HEK293 (cell line): ENCODE data around the gene NEK9.

Source experiments
- CTCF ChIA-PET: fragments of 350-600 bp; formaldehyde crosslinking; extraction: SDS; loops from one replicate; lab custom pipeline; 2021; ENCODE audit warnings: antibody characterized with exemption; lab: Yijun Ruan, JAX
- POLR2A ChIA-PET: fragments of 300-600 bp; formaldehyde crosslinking; extraction: SDS; loops from one replicate; lab custom pipeline; 2020; ENCODE audit warnings: antibody characterized with exemption, inconsistent platforms; lab: Yijun Ruan, JAX
- H3K27ac ChIP-seq: fragments of 200-500 bp; sonication (Bioruptor generic); 2 replicates; pipeline ENCODE4 v1.5.1; 2014; ENCODE audit warnings: low read depth, low read length, control low read depth, inconsistent platforms; ENCODE audit errors: extremely low read depth
- H3K36me3 ChIP-seq, 2 experiments: fragments of 200-500 bp in 1 of 2; sonication (Bioruptor generic) in 1 of 2; 1 replicate in 1 of 2; 2 replicates in 1 of 2; pipeline ENCODE4 v1.5.1; 2014 to 2017; ENCODE audit warnings: inconsistent platforms in 2 of 2, low read length in 2 of 2; ENCODE audit not compliant: control insufficient read depth in 2 of 2, insufficient read depth in 1 of 2
- H3K4me1 ChIP-seq: fragments of 200-500 bp; sonication (Bioruptor generic); 2 replicates; pipeline ENCODE4 v1.5.1; 2014; ENCODE audit warnings: mild to moderate bottlenecking, low read length, inconsistent platforms; ENCODE audit not compliant: control insufficient read depth, insufficient read depth
- H3K4me3 ChIP-seq: 2 replicates; pipeline ENCODE4 v1.5.1; 2011; ENCODE audit warnings: low read depth, mild to moderate bottlenecking, control low read depth, low read length, moderate library complexity
- H3K9me3 ChIP-seq: fragments of 200-500 bp; sonication (Bioruptor generic); 2 replicates; pipeline ENCODE4 v1.5.1; 2014; ENCODE audit warnings: low read depth, low read length, inconsistent platforms; ENCODE audit not compliant: control insufficient read depth, insufficient read depth
- GLIS2 ChIP-seq: fragments of 450-650 bp; formaldehyde crosslinking; IDR thresholded peaks from 2 replicates; pipeline ENCODE4 v1.5.1; 2016; ENCODE audit warnings: missing biosample characterization, missing genetic modification characterization
- KLF10 ChIP-seq: fragments of 450-650 bp; IDR thresholded peaks from 2 replicates; pipeline ENCODE4 v1.5.1; 2018; ENCODE audit warnings: missing biosample characterization, mild to moderate bottlenecking, missing genetic modification characterization
- MEIS1 ChIP-seq: sonication (generic); formaldehyde crosslinking; IDR thresholded peaks from 2 replicates; pipeline ENCODE4 v1.8.1; 2022; ENCODE audit warnings: missing genetic modification reagents, mild to moderate bottlenecking, borderline replicate concordance
- SALL2 ChIP-seq: fragments of 450-650 bp; formaldehyde crosslinking; IDR thresholded peaks from 2 replicates; pipeline ENCODE4 v1.5.0; 2017; ENCODE audit warnings: missing biosample characterization, mild to moderate bottlenecking, missing genetic modification characterization, borderline replicate concordance
- SCRT1 ChIP-seq: fragments of 450-650 bp; formaldehyde crosslinking; IDR thresholded peaks from 2 replicates; pipeline ENCODE4 v1.5.1; 2016; ENCODE audit warnings: missing biosample characterization, missing genetic modification characterization, borderline replicate concordance
- SETDB1 ChIP-seq: IDR thresholded peaks from one replicate; pipeline ENCODE4 v1.6.1; 2017; ENCODE audit warnings: mild to moderate bottlenecking, low read length, moderate library complexity, mixed read lengths; ENCODE audit not compliant: insufficient read length
- YY1 ChIP-seq: fragments of 450-650 bp; formaldehyde crosslinking; IDR thresholded peaks from 2 replicates; pipeline ENCODE4 v1.5.1; 2018; ENCODE audit warnings: missing biosample characterization, missing genetic modification characterization
- ZBTB17 ChIP-seq: fragments of 450-650 bp; formaldehyde crosslinking; IDR thresholded peaks from 2 replicates; pipeline ENCODE4 v1.5.1; 2016; ENCODE audit warnings: missing biosample characterization, missing genetic modification characterization
- ZBTB48 ChIP-seq: fragments of 450-650 bp; formaldehyde crosslinking; IDR thresholded peaks from 2 replicates; pipeline ENCODE4 v1.5.1; 2016; ENCODE audit warnings: missing biosample characterization, missing genetic modification characterization
- ZNF10 ChIP-seq: fragments of 450-650 bp; formaldehyde crosslinking; IDR thresholded peaks from 2 replicates; pipeline ENCODE4 v1.5.1; 2017; ENCODE audit warnings: missing biosample characterization, missing genetic modification characterization
- ZNF146 ChIP-seq: fragments of 450-650 bp; formaldehyde crosslinking; IDR thresholded peaks from 2 replicates; pipeline ENCODE4 v1.5.1; 2016; ENCODE audit warnings: missing biosample characterization, missing genetic modification characterization
- ZNF175 ChIP-seq: fragments of 450-650 bp; formaldehyde crosslinking; IDR thresholded peaks from 2 replicates; pipeline ENCODE4 v1.5.1; 2016; ENCODE audit warnings: missing biosample characterization, missing genetic modification characterization
- ZNF184 ChIP-seq: fragments of 450-650 bp; IDR thresholded peaks from 2 replicates; pipeline ENCODE4 v1.5.1; 2018; ENCODE audit warnings: missing biosample characterization, mild to moderate bottlenecking, missing genetic modification characterization
- ZNF19 ChIP-seq: fragments of 450-650 bp; formaldehyde crosslinking; IDR thresholded peaks from 2 replicates; pipeline ENCODE4; 2016; ENCODE audit warnings: missing biosample characterization, missing genetic modification characterization, low read depth
- ZNF211 ChIP-seq: fragments of 450-650 bp; formaldehyde crosslinking; IDR thresholded peaks from 2 replicates; pipeline ENCODE4 v1.5.1; 2016; ENCODE audit warnings: low read depth, missing biosample characterization, missing genetic modification characterization
- ZNF37A ChIP-seq: fragments of 450-650 bp; IDR thresholded peaks from 2 replicates; pipeline ENCODE4 v1.5.1; 2018; ENCODE audit warnings: missing biosample characterization, missing genetic modification characterization
- ZNF549 ChIP-seq: fragments of 450-650 bp; IDR thresholded peaks from 2 replicates; pipeline ENCODE4 v1.5.1; 2018; ENCODE audit warnings: missing biosample characterization, missing genetic modification characterization, mild to moderate bottlenecking, inconsistent platforms, moderate library complexity
- ZNF571 ChIP-seq: fragments of 450-650 bp; formaldehyde crosslinking; IDR thresholded peaks from 2 replicates; pipeline ENCODE4 v1.5.0; 2017; ENCODE audit warnings: missing biosample characterization, missing genetic modification characterization
- ZNF600 ChIP-seq: fragments of 450-650 bp; formaldehyde crosslinking; IDR thresholded peaks from 2 replicates; pipeline ENCODE4 v1.5.1; 2016; ENCODE audit warnings: missing biosample characterization, missing genetic modification characterization
- ZNF658 ChIP-seq: fragments of 450-650 bp; formaldehyde crosslinking; IDR thresholded peaks from 2 replicates; pipeline ENCODE4; 2016; ENCODE audit warnings: missing biosample characterization, missing genetic modification characterization
- ZNF670 ChIP-seq: fragments of 450-650 bp; formaldehyde crosslinking; IDR thresholded peaks from 2 replicates; pipeline ENCODE4 v1.5.1; 2016; ENCODE audit warnings: missing biosample characterization, missing genetic modification characterization, low read depth
- ZNF707 ChIP-seq: fragments of 450-650 bp; formaldehyde crosslinking; IDR thresholded peaks from 2 replicates; pipeline ENCODE4 v1.5.1; 2016; ENCODE audit warnings: missing biosample characterization, missing genetic modification characterization
- ZNF747 ChIP-seq: fragments of 450-650 bp; formaldehyde crosslinking; IDR thresholded peaks from 2 replicates; pipeline ENCODE4 v1.5.1; 2016; ENCODE audit warnings: missing biosample characterization, missing genetic modification characterization
- ZNF792 ChIP-seq: fragments of 450-650 bp; formaldehyde crosslinking; IDR thresholded peaks from 2 replicates; pipeline ENCODE4 v1.5.1; 2016; ENCODE audit warnings: missing biosample characterization, missing genetic modification characterization
- TF ChIP-seq, protein P1 (sequence below): fragments of 450-650 bp; formaldehyde crosslinking; IDR thresholded peaks from 2 replicates; pipeline ENCODE4 v1.5.1; 2016; ENCODE audit warnings: missing biosample characterization, missing genetic modification characterization
- TF ChIP-seq, protein P2 (sequence below): fragments of 450-650 bp; formaldehyde crosslinking; IDR thresholded peaks from 2 replicates; pipeline ENCODE4 v1.5.1; 2016; ENCODE audit warnings: missing biosample characterization, missing genetic modification characterization

NEK9 gene

DNA sequence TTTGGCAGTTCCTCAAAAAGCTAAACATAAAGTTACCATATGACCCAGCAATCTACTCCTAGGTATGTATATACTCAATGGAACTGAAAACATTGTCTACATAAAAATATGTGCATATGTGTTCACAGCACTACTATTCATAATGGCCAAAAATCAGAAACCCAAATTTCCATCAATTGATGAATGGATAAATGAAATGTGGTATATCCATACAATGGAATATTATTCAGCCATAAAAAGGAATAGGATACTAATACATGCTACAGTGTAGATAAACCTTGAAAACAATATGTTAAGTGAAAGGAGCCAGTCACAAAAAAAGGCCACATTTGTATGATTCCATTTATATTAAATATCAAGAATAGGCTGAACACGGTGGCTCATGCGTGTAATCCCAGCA, 66.4 kb downstream of the NEK9 start:
- H3K4me3 ChIP-seq = no peak overlapping the region
- TF ChIP-seq SETDB1 (peak; percentile 13), SCRT1 (tag by site-specific recombination) (no peak), ZNF600 (tag by site-specific recombination) (no peak), ZNF10 (tag by site-specific recombination) (no peak), ZBTB48 (tag by site-specific recombination) (no peak), ZNF37A (tag by site-specific recombination) (no peak), YY1 (tag by site-specific recombination) (no peak), ZNF211 (tag by site-specific recombination) (no peak), ZNF549 (tag by site-specific recombination) (no peak), ZNF792 (tag by site-specific recombination) (no peak), GLIS2 (no peak), ZNF19 (tag by site-specific recombination) (no peak), ZNF175 (tag by site-specific recombination) (no peak), ZNF670 (no peak), ZNF184 (no peak), KLF10 (tag by site-specific recombination) (no peak), ZNF707 (tag by site-specific recombination) (no peak), ZBTB17 (tag by site-specific recombination) (no peak), SALL2 (tag by site-specific recombination) (no peak), ZNF146 (tag by site-specific recombination) (peak; percentile 90), MEIS1 (CRISPR knock-in tag) (no peak), ZNF571 (tag by site-specific recombination) (no peak)
- TF ChIP-seq, protein P1, sequence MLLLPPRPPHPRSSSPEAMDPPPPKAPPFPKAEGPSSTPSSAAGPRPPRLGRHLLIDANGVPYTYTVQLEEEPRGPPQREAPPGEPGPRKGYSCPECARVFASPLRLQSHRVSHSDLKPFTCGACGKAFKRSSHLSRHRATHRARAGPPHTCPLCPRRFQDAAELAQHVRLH = peak; percentile 62; the same call in 1 of the 2 replicates

DNA sequence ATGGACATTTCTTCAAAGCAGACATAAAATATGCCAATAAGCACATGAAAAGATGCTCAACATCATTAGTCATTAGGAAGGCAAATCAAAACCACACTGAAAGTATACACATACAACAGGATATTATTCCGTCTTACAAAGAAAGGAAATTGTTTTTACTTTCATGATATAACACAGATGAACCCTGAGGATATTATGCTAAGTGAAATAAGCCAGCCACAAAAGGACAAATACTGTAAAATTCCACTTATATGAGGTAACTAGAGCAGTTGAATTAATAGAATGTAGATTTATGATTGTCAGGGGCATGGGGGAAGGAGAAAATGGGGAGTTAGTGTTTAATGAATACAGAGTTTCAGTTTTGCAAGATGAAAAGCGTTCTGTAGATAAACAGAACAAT, 67.2 kb downstream of the NEK9 start:
- Histone ChIP-seq H3K36me3 (peaks cover 15% of the 10 kb centered on the region in 2 experiments), H3K9me3 (no peaks in the 10 kb centered on the region), H3K4me1 (no peaks in the 10 kb centered on the region), H3K4me3 (no peak overlapping the region), H3K27ac (no peak overlapping the region)
- TF ChIP-seq ZNF658 (tag by site-specific recombination) (no peak), ZNF747 (tag by site-specific recombination) (no peak)
- TF ChIP-seq, protein P2, sequence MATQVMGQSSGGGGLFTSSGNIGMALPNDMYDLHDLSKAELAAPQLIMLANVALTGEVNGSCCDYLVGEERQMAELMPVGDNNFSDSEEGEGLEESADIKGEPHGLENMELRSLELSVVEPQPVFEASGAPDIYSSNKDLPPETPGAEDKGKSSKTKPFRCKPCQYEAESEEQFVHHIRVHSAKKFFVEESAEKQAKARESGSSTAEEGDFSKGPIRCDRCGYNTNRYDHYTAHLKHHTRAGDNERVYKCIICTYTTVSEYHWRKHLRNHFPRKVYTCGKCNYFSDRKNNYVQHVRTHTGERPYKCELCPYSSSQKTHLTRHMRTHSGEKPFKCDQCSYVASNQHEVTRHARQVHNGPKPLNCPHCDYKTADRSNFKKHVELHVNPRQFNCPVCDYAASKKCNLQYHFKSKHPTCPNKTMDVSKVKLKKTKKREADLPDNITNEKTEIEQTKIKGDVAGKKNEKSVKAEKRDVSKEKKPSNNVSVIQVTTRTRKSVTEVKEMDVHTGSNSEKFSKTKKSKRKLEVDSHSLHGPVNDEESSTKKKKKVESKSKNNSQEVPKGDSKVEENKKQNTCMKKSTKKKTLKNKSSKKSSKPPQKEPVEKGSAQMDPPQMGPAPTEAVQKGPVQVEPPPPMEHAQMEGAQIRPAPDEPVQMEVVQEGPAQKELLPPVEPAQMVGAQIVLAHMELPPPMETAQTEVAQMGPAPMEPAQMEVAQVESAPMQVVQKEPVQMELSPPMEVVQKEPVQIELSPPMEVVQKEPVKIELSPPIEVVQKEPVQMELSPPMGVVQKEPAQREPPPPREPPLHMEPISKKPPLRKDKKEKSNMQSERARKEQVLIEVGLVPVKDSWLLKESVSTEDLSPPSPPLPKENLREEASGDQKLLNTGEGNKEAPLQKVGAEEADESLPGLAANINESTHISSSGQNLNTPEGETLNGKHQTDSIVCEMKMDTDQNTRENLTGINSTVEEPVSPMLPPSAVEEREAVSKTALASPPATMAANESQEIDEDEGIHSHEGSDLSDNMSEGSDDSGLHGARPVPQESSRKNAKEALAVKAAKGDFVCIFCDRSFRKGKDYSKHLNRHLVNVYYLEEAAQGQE (tag by site-specific recombination) = no peak
- CTCF ChIA-PET = no interaction called here
- POLR2A ChIA-PET = no interaction called here

More for the DNA sequence above, 66.4 kb downstream of the NEK9 start:
- ChIA-PET POLR2A (no interaction called here), CTCF (no interaction called here)
- Histone ChIP-seq H3K9me3 (no peaks in the 10 kb centered on the region), H3K4me1 (no peaks in the 10 kb centered on the region), H3K36me3 (peaks cover 15% of the 10 kb centered on the region in 2 experiments), H3K27ac (no peak overlapping the region)
